Sigmoid colon (tissue), 7 donors: Measurements from ENCODE around the gene WNK1. TPM values are rescaled to one million over a fixed set of nuclear protein-coding genes. Genes with fewer than 3 reads are reported as not detected.

Experiments
- DNase-seq: peaks from one replicate; pipeline ENCODE4 v3.0.0-alpha.2; 2019
- H3K27ac ChIP-seq, 4 donors: fragments of 200-600 bp; sonication (generic); one replicate each; pipeline ENCODE4 v1.5.1; 2016 to 2019; ENCODE audit warnings: mild to moderate bottlenecking in 1 of 4
- H3K27me3 ChIP-seq, 3 donors: fragments of 200-600 bp; sonication (generic); one replicate each; pipeline ENCODE4 v1.5.1; 2019; ENCODE audit warnings: mild to moderate bottlenecking in 1 of 3
- H3K36me3 ChIP-seq, 4 donors: fragments of 200-600 bp; sonication (generic); one replicate each; pipeline ENCODE4 v1.5.1; 2016 to 2019
- H3K4me1 ChIP-seq, 4 donors: fragments of 200-600 bp; sonication (generic); one replicate each; pipeline ENCODE4 v1.5.1; 2017 to 2019
- H3K4me3 ChIP-seq, 4 donors: fragments of 200-600 bp; sonication (generic); one replicate each; pipeline ENCODE4 v1.5.1; 2017 to 2019; ENCODE audit warnings: mild to moderate bottlenecking in 2 of 4, moderate library complexity in 1 of 4
- H3K9me3 ChIP-seq, 4 donors: fragments of 200-600 bp in 3 of 4; sonication (generic) in 3 of 4; one replicate each; pipeline versions ENCODE4 v1.5.1 to v1.6.1; 2013 to 2019
- EP300 ChIP-seq, 4 donors: sonication (generic); formaldehyde crosslinking; IDR thresholded peaks; one replicate each; pipeline ENCODE4 v1.6.1; 2017; ENCODE audit warnings: antibody characterized with exemption in 4 of 4
- POLR2A ChIP-seq, 2 donors: fragments of 450-650 bp; IDR thresholded peaks; one replicate each; pipeline ENCODE4 v1.6.1; 2016; ENCODE audit warnings: antibody characterized with exemption in 2 of 2, mild to moderate bottlenecking in 2 of 2, moderate library complexity in 2 of 2
- POLR2AphosphoS5 ChIP-seq, 4 donors: sonication (generic); formaldehyde crosslinking; IDR thresholded peaks; one replicate each; pipeline ENCODE4 v1.6.1; 2017; ENCODE audit warnings: antibody characterized with exemption in 4 of 4
- WGBS, 2 donors: extraction: QIAGEN DNeasy Blood & Tissue Kit; methylation state at CpG; one replicate each; pipeline ENCODE4 v1.1.7; 2013; 5-methylcytosine and 5-hydroxymethylcytosine counted together
- intact Hi-C: fragments of 100-400 bp; cut with DNase I; formaldehyde crosslinking; loops from one replicate; pipeline ENCODE4 v1.15.1; 2023
- polyA plus RNA-seq, 3 donors: library from polyadenylated mRNA; stranded (reverse); fragments of 200-250 nt; gene quantifications; one replicate each; pipeline ENCODE4 v1.2.3, GENCODE V29; 2013
- total RNA-seq, 4 donors: library from RNA; depleted of rRNA; stranded (reverse); fragments of >200 nt; gene quantifications; one replicate each; pipeline ENCODE4 v1.1.0, GENCODE V29; 2016
- TF ChIP-seq, protein P1 (sequence below), 4 experiments: fragments of 450-650 bp in 3 of 4; fragments of 200-600 bp in 1 of 4; IDR thresholded peaks; one replicate each; pipeline ENCODE4 v1.5.1; 2016 to 2019; ENCODE audit warnings: antibody characterized with exemption in 4 of 4, mild to moderate bottlenecking in 3 of 4, moderate library complexity in 2 of 4
- donor health status: healthy with polysubstance abuse.
- donor health status: Bipolar disorder and iron deficiency.
- donor health status: healthy.

The WNK1 gene
- total and polyA plus RNA-seq, 7 donors: 13.2 to 146 (median 73.6) TPM

DNA sequence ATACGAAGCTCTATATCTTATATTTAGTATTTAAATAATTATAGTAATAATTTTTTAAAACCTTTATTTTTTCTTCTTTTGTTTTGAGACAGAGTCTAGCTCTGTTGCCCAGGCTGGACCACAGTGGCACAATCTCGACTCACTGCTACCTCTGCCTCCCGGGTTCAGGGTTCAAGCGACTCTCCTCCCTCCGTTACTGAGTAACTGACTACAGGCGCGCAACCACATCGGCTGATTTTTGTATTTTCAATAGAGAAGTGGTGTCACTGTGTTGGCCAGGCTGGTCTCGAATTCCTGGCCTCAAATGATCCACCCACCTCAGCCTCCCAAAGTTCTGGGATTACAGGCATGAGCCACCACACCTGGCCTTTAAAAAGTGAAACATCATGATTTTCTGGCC, 13.0 kb upstream of the WNK1 start:
- H3K27ac ChIP-seq: peak overlapping the region in 1 of 4 donors; percentile 50
- no peaks in the 10 kb centered on the region for H3K36me3 ChIP-seq
- whole genome bisulfite sequencing, 2 donors: 95% methylated on average over 9 of the region's 9 CpGs
- no peak for DNase-seq
- intact Hi-C loops: no loop called here
- H3K27me3 ChIP-seq: no peaks in the 10 kb centered on the region
- TF ChIP-seq EP300 (IDR thresholded peaks at IDR 0.05) (no peak), POLR2A (IDR thresholded peaks at IDR 0.05) (no peak), POLR2AphosphoS5 (IDR thresholded peaks at IDR 0.05) (no peak)
- TF ChIP-seq, protein P1, sequence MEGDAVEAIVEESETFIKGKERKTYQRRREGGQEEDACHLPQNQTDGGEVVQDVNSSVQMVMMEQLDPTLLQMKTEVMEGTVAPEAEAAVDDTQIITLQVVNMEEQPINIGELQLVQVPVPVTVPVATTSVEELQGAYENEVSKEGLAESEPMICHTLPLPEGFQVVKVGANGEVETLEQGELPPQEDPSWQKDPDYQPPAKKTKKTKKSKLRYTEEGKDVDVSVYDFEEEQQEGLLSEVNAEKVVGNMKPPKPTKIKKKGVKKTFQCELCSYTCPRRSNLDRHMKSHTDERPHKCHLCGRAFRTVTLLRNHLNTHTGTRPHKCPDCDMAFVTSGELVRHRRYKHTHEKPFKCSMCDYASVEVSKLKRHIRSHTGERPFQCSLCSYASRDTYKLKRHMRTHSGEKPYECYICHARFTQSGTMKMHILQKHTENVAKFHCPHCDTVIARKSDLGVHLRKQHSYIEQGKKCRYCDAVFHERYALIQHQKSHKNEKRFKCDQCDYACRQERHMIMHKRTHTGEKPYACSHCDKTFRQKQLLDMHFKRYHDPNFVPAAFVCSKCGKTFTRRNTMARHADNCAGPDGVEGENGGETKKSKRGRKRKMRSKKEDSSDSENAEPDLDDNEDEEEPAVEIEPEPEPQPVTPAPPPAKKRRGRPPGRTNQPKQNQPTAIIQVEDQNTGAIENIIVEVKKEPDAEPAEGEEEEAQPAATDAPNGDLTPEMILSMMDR (IDR thresholded peaks at IDR 0.05): no peak
- no peak overlapping the region for H3K4me3 ChIP-seq
- peaks cover 0 to 2% (median 0%) of the 10 kb centered on the region in 4 donors for H3K9me3 ChIP-seq
- H3K4me1 ChIP-seq: no peaks in the 10 kb centered on the region

DNA sequence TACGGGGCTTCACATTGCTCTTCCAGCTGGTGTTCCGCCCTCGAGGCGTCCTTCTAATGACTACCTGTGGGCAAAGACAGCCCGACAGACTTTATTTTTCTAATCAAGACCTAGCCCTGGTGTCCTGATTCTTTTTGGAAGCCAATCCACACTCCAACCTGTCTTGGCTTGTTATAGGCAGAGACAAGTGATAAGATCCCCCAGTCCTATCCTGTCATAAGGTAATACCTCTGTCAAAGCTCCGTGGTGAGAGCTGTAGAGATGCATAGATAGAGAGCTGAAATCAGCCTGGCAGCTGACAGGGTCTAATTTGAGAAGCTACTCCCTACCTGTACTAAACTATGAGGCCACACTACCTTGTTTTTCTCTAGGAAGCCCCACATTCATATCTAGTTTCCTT, 11.5 kb upstream of the WNK1 start:
- no peaks in the 10 kb centered on the region for H3K9me3 ChIP-seq

DNA sequence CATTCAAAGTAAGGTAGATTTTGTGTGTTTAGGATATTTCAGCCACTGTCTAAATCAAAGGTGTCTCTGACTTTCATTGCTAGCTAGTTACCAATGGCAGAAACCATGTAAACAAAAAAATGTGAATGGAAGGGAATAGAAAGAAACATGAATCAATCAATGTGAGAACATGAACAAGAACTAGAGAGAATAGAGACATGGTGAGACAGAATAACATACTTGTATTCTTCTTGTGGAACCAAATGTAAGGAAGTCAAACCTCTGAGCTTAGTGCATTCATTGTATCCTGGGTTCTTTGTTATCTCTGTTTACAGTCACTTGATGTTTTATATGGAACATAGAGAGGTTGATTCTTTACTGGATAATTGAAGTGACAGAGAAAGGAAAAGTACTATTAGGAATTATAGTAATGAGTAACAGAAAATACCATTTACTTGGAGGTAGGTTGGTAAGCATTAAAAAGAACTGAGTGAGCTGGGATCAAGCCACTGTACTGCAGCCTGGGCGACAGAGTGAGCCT, 2.6 kb upstream of the WNK1 start:
- H3K36me3 ChIP-seq: no peaks in the 10 kb centered on the region
- no peak for TF ChIP-seq POLR2A (IDR thresholded peaks at IDR 0.05)
- TF ChIP-seq, protein P1 (IDR thresholded peaks at IDR 0.05): no peak
- no peak for TF ChIP-seq EP300 (IDR thresholded peaks at IDR 0.05)
- no peak for TF ChIP-seq POLR2AphosphoS5 (IDR thresholded peaks at IDR 0.05)
- peaks cover 0 to 26% (median 10%) of the 10 kb centered on the region in 4 donors for H3K4me1 ChIP-seq
- intact Hi-C loops: loop anchor here (2.0 to 5.0 kb wide), 2 partner anchors 107 to 842 kb away; partner anchors contain the start of gene FBXL14
- no peaks in the 10 kb centered on the region for H3K27me3 ChIP-seq
- 77 to 80% methylated on average over 1 of the region's 1 CpG for WGBS, 2 donors
- peak overlapping the region in 3 of 4 donors; percentile 97 to 99 (median 99) for H3K27ac ChIP-seq
- H3K4me3 ChIP-seq: no peak overlapping the region
- no peak for DNase-seq
- H3K9me3 ChIP-seq: no peaks in the 10 kb centered on the region

More for the DNA sequence above, 11.5 kb upstream of the WNK1 start:
- Histone ChIP-seq H3K4me1 (no peaks in the 10 kb centered on the region), H3K4me3 (no peak overlapping the region), H3K36me3 (no peaks in the 10 kb centered on the region), H3K27me3 (no peaks in the 10 kb centered on the region), H3K27ac (no peak overlapping the region)
- TF ChIP-seq, protein P1 (IDR thresholded peaks at IDR 0.05): no peak
- TF ChIP-seq POLR2A (IDR thresholded peaks at IDR 0.05) (no peak), EP300 (IDR thresholded peaks at IDR 0.05) (no peak), POLR2AphosphoS5 (IDR thresholded peaks at IDR 0.05) (no peak)
- DNase-seq: no peak
- 83% methylated on average over 6 of the region's 6 CpGs for WGBS, 2 donors
- intact Hi-C loops: no loop called here

DNA sequence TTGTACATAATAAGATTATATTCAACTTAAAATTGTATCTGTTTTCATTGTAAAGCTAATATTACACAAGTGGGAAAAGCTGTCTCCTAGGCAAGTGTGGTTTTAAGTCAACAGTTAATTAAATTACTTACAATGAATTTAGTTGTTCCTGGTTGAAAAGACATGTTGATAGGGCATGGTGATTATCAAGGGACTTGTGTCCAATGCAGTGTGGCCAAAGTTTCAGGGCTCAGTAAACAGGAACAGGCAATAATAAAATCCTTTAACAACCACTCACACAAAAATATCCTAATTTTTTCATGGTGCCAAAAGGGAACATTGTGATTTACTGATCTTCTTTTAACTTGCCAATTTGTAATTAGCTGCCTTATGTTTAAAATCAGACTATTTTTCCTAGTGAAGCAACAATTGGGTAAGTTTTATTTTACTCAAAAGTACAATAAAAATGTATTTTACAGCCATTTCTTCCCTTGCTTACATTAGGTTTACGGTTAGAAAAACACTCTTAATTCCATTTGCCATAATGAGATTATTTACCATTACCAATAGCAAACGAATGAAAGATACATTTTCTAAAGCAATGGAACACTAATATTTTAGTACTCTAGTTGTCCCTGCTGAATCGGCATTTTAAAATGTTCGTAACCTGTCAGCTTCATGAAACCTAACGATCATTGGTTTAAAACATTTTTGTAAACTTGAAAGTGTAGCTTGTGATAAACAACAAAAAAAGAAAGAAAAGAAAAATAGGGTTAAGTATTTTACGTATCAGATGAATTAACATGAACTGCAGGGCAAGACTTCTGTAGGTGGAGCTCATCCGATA, 1.8 kb upstream of the WNK1 start:
- Histone ChIP-seq H3K27me3 (no peaks in the 10 kb centered on the region), H3K4me3 (peak overlapping the region; percentile 27 to 97 (median 93)), H3K9me3 (no peaks in the 10 kb centered on the region), H3K27ac (peak overlapping the region; percentile 97 to 99 (median 99)), H3K4me1 (peaks cover 0 to 34% (median 16%) of the 10 kb centered on the region in 4 donors), H3K36me3 (no peaks in the 10 kb centered on the region)
- intact Hi-C loops: loop anchor here (1.0 to 5.0 kb wide), 3 partner anchors 108 to 842 kb away; partner anchors contain the start of gene FBXL14
- WGBS, 2 donors: 1 to 5% methylated on average over 7 of the region's 7 CpGs
- DNase-seq: no peak
- TF ChIP-seq POLR2AphosphoS5 (IDR thresholded peaks at IDR 0.05): no peak
- no peak for TF ChIP-seq POLR2A (IDR thresholded peaks at IDR 0.05)
- TF ChIP-seq, protein P1 (IDR thresholded peaks at IDR 0.05): no peak
- TF ChIP-seq EP300 (IDR thresholded peaks at IDR 0.05): no peak
